ENCODE measurements around the gene NR6A1.

The NR6A1 gene

DNA sequence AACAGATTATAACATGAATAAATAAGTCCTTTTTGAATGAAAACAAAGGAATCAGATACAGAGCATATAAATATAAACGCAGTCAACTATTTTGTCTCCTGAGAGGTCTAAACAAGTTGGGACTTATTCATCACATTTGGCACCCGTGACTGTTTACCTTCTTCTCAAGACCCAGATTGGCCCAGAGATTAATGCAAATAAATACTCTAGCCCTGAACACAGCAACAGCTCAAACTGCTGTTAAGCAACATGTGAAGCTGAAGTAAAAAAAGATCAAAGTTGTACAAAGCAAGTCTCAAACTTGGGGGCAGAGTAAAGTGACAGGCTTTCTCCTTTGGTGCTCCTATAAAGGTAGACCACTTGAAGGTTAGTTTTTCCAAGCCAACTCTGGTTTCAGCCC lies 168.9 kb downstream of the NR6A1 start:
- peak; percentile 59 for DNase-seq

DNA sequence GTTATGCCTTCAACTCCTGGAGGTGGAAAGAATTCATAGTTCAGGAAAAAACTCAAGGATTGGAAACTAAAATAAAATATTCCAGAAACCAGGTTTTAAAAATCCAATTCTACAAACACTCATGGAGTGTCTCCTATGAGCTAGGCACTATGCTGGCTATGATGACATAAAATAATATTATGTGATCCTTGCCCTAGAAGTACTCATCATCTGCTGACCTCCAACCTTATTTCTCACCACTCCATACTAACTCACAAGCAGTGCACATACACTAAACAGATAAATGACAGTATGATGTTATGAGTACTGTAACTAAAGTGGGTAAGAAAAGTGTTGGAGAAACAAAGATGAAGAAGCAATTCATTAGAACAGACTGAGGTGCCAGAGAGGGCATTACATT lies 170.7 kb downstream of the NR6A1 start:
- DNase-seq = no peak

DNA sequence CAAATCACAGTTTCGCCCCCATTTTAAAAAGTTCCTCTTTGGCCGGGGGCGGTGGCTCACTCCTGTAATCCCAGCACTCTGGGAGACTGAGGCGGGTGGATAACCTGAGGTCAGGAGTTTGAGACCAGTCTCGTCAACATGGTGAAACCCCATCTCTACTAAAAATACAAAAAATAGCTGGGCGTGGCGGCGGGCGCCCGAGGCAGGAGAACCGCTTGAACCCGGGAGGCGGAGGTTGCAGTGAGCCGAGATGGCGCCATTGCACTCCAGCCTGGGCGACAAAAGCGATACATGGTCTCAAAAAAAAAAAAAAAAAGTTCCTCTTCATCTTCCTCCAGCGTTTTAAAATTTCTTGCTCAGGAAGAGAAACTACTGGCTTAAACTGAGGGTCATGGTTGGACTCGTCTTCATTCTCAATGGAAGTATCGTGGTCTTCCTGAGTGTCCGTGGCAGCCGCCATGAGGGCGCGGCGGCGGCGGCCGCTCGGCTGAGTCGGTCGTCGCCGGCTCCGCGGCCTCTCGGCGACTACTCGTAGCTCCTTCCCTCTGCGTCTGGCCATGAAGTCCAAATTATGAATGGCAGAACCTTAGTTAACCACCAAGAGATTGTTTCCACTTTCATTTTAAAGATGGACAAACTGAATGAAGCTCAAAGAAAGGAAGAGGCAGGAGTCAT lies 171.9 kb downstream of the NR6A1 start:
- DNase-seq = no peak

DNA sequence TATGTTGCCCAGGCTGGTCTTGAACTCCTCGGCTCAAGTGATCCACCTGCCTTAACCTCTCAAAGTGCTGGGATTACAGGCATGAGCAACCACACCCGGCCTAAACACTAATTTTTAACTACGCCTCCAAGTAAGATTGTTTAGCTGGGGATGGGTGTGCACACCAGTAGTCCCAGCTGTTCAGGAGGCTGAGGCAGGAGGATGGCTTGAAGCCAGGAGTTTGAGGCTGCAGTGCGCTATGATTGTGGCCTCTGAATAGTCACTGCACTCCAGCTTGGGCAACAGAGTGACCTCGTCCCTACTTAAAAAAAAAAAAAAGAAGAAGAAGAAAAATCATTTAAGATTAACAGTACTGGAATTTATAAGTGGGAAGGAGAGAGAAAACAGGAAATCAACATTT lies 173.1 kb downstream of the NR6A1 start:
- DNase-seq = no peak

DNA sequence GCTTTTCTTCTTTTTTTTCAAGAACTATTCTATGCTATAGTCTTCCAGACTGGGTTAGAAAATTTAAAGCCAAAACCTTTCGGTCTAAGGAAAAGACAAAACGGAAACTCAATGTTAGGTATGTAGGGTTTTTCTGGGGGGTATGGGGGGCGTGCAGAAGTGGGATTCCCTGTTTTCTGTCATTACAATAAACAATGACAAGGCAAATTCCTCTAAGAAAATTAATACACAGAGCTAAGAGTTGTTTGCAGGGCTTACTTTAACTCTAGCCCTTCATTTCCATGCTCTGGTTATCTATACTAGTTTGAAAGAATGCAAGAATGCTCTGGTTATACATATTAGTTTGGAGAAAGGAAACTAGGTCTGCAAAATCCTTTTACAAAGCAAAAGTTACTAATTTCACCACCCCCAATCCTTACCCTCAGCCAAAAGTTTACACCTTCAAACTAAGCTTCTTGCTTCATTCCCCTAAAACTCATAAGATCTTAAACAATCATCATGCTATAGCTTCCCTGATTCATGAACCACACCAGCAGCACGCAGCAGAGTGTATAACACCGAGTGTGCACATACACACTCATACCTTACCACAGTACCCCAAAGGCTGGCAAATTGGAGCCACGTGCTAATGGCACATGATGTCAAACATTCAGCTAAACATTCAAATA lies 174.8 kb downstream of the NR6A1 start:
- DNase-seq = no peak

DNA sequence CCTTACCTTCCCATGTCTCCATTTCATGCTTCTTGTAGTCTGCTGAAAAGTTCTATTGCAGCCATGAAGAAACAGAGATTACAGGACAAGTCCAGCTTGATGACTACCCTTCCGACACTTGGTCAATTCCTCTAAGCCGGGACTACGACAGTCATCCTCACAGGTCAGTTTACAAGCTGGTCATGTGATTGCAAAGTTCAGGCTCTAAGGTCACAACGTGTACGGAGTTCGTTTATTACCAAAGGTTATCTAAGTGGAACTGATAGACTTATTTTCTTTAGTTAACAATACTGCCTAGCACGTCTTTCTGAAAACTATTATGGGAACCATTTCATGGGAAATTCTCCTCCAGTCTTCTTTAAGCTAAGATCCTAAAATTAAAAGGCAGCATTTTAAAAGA lies 175.4 kb downstream of the NR6A1 start:
- DNase-seq = no peak

DNA sequence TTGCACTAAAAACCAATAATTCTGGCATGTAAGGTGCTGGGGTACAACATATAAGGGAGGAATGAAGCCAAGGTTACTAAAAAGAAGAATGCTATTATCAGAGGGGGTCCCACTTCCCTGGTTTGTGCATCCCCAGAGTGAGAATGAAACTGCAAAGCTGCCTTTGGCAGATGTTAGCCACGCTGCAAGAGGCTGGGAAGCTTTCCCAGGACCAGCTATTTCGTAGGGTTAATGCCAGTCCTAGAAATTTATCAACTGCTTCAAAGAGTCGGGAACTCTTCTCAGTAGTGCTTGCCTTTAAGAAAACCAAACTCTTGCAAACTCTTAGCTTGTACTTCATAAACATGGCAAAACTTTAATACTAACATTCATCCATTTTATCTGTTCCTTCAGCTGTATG lies 176.4 kb downstream of the NR6A1 start:
- no peak for DNase-seq

DNA sequence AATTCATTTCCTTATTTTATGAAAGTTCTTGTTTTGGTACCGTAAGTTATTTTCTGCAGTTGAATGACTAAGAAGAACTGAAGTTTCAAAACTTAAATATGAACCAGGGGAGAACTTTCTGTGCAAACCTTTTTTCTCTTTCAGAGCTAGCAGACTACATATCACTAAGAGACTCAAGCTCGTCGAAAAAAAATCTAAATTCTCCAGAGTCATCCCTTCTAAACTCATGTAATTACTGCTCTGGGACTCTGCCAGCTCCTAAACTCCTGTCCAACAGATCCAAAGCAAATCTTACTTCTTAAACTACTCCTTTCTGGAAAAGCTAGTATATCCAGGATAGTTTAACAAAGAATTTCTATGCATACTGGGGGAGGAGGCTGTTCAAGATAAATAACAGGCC lies 176.9 kb downstream of the NR6A1 start:
- DNase-seq = no peak

DNA sequence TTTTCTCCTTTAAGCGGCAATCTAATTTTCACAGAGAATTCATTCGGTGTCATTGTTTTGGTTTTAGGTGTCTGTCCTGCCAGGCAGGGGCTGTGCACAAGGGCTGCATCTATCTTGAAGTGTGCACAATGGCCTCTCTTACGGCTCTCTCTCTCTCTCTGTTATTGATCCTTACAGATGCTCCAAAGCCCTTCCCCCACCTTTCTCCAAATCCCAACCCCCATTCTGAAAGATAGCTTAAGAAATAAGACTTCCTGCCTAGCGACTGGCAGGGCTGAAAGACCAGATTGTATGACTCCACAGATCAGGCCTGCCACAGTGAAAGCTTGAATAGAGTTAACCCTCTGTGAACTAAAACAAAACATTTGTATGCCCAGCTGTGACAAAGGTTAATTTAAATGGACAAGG lies 177.5 kb downstream of the NR6A1 start:
- DNase-seq = no peak

DNA sequence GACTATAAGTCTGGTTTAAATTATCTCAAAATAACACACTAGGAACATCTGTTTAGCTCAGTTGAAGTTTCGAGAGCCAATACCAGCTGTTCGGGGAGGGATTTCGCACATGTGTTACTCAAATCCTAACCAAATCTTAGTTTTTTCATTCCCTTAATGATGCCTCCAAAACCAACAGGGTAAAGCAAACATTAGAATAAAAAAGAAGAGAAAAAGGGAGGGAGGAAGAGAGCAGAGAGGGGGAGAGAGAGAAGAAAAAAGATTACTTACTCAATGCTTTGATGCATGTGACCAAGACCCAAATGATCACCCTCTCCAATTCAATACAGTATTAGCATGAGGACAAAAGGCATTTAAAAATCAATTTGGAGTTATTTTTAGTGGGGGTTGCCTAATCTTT lies 177.9 kb downstream of the NR6A1 start:
- no peak for DNase-seq

DNA sequence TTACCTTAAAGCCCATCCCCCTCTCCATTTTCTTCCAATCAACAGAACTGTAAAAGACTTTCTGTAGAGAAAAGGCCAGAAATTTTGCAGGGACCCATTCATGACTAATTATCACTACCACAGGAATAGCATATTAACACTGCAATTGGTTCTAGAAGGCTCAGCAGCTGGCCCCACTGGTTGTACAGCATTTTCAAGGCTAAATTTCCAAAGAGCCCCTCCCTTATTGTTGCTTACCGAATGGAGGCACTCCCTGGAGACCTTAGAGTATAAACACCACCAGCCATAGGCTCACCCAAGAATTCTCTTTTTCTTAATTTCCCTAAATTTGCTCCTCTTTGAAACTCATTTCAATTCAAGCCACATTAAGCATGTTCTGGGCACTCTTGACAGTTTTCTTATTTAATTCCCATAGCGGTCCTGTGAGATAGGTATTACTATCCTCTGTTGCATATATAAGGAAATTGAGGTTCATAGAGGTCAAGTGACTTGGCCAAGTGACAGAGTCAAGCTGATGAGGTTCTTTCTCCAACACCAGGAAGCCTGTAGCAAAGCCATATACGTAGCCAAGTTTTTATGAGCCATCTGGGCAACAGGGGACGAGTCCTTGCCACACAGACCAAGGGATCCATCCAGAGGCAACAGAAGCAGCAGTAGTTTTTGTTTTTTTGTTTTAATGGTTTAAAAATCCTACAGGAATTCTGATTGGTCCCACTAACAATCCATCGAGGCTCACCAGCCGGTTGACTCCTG lies 180.0 kb downstream of the NR6A1 start:
- no peak for DNase-seq

DNA sequence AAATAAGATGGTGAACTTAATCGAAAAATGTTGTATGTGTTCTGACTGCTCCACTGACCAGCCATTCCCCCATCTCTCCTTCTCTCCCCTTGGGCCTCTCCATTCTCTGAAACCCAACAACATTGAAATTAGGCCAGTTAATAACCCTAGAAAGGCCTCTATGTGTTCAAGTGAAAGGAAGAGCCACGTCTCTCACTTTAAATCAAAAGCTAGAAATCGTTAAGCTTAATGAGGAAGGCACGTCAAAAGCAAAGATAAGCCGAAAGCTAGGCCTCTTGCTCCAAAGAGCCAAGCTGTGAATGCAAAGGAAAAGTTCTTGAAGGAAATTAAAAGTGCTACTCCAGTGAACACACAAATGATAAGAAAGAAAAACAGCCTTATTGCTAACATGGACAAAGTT lies 186.5 kb downstream of the NR6A1 start:
- no peak for DNase-seq

DNA sequence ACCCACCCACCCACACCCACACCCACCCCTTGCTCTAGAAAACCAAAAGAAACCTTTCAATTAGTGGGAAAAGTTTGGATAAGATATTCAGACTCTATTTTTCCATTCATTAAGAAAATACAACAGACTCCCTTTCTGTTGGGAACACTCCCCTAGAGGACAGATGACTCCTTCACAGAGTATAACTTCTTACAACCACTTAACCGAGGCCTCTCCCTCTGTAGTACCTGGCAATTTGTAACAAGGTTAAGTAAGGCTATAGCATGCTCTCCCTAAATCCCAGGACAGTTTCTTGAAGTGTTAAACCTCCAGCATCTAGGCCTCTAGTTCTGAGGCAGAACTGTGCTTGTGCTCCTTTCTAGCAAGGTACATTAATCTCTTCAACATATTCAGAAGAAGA lies 188.0 kb downstream of the NR6A1 start:
- DNase-seq = no peak

DNA sequence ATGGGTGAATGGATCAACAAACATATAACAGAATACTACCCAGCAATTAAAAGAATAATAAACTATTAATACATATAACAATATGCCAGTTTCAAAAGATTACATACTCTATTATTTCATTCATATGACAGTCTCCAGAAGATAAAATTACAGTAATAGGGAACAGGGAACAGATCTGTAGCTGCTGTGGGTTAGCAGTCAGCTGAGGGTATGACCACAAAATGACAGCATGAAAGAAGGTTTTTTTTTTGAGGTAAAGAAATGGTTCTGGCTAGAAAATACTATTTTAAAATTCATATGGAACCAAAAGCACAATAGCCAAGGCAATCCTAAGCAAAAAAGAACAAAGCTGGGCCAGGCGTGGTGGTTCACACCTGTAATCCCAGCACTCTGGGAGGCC lies 190.9 kb downstream of the NR6A1 start:
- DNase-seq = no peak

DNA sequence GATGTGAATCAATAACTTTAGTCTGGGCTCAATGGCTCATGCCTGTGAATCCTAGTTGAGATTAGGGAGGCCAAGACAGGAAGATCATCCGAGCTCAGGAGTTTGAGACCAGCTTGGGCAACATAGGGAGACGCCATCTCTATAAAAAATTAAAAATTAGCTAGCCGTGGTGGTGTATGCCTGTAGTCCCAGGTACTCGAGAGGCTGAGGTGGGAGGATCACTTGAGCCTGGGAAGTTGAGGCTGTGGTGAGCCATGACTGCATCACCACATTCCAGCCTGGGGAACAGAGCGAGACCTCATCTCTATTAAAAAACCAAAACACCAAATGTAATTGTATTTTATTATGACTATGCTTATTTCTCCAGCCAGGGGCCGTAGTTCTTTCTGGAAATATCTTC lies 194.4 kb downstream of the NR6A1 start:
- DNase-seq = no peak

DNA sequence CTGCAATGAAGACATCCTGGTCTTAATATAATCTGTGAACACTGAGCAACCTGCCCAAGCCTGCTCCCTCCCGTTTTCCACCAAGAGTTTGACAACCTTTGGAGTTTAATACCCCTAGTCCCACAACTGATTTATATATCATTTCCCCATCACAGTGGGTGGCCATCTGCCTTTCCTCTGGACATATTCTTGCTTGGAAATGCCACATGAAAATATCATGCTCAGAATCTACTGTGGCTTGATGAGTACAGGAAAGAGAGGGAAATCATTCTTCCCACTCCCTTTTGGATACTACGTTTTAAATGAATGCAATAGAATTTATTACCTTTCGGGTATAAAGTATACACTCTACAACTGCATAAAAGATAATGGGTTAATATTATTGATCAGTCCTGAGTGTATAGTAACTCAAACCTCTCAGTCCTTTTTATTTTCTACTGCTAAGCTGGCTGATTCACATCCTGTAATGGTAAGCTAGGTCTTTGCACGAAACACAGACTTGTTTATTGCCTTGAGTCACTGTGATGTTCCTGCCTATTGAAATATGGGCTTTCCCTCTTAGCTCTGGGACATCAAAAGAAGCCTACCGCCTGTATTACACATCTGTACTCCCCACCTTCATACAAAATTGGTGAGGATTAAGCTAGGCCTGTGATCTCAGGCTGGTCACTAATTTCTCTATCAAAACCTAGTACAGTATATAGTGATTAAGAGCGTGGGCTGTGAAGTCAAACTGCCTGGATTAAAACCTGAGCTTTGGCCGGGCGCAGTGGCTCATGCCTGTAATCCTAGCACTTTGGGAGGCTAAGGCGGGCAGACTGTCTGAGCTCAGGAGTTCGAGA lies 196.4 kb downstream of the NR6A1 start:
- DNase-seq = no peak

DNA sequence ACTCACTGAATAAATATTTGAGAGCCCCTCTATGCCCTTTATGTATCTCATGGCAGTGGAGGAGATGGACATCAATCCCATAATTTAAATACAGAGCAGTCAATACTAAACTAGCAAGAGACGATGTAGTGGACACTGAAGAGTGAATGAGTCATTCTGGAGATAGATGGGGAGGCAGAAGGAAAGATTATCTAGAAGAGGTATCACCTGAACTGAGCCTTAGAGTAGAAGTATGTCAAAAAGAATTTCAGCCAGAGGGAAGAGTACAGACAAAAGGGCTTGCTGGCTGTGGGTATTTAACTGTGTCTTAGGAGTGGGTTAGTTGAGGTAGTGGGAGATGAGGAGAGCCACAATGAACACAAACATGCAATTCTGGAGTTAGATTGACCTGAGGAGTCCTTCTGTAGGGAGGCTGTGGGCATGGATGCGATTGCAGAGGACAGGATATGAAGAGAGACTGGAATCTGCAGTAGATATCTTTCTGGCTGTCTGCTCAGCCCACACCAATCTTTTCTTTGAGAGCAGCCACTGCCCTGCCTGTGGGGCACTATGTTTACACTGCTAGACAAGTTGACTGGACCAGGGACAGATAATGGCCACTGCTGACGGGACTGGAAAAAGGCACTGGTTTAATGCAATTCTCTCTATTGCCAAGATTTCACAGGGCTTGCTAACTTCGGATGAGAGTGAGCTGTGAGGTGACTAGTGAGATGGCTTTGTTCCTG lies 200.0 kb downstream of the NR6A1 start:
- no peak for DNase-seq

DNA sequence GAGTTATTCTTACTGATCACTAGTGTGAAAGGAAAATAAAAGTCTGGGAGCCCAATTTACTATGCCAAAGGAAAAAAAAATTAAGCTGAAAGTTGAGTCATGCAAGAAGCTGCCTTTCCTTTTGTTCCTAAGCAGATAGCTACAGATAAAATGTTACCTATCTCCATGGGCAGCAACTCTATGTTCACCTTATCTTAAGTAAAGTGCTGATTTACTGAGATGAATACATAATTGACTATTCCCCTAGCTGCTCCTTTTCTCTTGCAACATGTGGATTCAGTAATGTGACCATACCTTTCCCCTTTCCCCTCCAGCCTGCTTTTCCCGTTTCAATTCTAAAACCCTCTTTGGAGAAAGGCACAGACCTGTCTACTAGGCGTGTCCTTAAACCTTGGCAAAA lies 201.2 kb downstream of the NR6A1 start:
- no peak for DNase-seq

DNA sequence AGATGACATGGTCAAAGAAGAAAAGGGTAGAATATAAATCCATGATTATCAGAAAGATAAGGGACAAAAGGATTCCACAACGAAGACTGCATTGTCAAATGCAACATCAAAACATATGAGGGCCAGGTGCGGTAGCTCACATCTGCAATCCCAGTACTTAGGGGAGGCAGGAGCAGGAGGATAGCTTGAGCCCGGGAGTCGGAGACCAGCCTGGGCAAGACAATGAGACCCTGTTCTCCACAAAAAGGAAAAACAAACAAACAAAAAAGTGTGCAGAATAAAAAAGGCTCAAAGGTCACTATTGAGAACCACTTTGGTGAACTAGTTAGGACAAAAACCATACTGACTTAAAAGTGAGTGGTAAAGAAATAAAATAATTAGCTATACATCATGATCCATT lies 203.7 kb downstream of the NR6A1 start:
- no peak for DNase-seq

DNA sequence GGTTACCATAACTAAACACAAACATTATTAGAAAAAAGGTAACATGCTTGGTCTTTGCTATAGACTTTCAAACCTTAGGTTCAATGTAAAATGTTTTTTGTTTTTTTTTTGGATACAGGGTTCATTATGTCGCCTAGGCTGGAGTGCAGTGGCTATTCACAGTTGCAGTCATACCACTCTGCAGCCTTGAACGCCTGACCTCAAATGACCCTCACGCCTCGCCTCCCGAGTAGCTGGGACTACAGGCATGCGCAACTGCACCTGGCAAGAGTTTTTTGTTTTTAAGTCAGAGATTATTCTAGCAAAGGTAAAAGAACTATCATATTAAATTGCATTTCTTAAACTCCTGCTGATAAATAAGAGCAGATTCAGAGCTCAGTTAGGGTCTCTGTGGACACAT lies 208.8 kb downstream of the NR6A1 start:
- peak; percentile 29 for DNase-seq

DNA sequence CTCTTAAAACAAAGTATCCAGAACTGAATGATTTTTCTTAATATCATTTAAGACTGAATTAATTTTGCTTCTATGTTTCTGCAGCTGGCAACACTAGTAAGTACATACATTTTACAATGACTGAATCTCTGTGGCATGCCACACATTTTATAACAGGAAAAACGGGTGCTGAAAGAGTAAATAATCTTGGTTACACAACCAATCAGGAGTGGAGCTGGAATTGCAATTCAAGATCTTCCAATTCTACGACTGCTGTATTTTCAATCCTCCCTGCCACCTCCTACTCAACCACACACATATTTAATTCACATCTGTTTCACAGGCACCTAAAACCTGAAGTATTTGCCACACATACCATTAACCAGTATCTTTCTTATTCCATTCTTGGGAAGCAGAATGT lies 211.2 kb downstream of the NR6A1 start:
- DNase-seq = no peak

DNA sequence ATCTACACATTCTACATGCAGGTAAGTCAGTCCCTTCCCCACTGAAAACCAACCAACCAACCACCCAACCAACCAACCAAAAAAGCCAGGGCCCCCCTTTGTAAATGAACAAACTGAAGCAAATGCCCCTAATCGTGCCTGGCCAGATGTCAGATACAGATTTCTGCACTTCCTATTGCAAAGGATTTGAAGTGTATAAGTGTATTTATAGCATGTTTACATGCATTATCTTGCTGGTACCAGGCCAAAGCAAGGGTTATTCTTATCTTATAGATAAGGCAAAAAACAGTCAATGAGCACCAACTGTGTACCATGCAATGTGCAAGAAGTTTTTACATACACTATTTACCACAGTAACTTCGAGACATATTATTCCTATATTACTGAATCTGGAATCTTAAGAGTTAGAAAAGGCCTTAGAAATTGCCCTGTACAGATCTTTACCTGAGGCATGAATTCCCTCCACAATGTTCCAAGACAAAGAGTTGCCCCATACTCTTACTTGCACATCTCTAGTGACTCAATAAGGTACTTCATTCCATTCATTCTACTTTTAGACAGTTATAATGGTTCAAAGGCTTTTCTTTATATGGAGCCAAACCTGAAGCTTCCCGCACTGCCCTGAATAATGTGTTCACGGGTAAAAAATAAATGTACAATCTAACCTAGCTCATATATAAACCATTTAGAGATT lies 212.2 kb downstream of the NR6A1 start:
- no peak for DNase-seq
